Immature natural killer cell (primary cell): ENCODE measurements around the gene RASGEF1B. TPM values are rescaled to one million over a fixed set of nuclear protein-coding genes. Genes with fewer than 3 reads are reported as not detected.
"Not testable (repeated sequence)": the region's sequence is repeated elsewhere in the genome, so short reads cannot be mapped to it uniquely, and the experiment has no call there.

Experiments used
- DNase-seq, 3 donors: peaks; one replicate each; pipeline ENCODE4 v3.0.0; 2022; ENCODE audit warnings: mixed read lengths in 1 of 3
- H3K27ac Mint-ChIP-seq, 6 donors: one replicate each; pipeline ENCODE4 v1.8.0; 2020; ENCODE audit warnings: mixed read lengths in 6 of 6, mild to moderate bottlenecking in 5 of 6, inconsistent platforms in 4 of 6, moderate library complexity in 3 of 6
- H3K27me3 Mint-ChIP-seq, 3 donors: one replicate each; pipeline ENCODE4 v1.8.0; 2020 to 2021; ENCODE audit warnings: low read depth in 3 of 3, mild to moderate bottlenecking in 3 of 3, mixed read lengths in 3 of 3, moderate library complexity in 3 of 3, inconsistent platforms in 1 of 3
- H3K36me3 Mint-ChIP-seq, 3 donors: one replicate each; pipeline ENCODE4 v1.8.0; 2020; ENCODE audit warnings: mixed read lengths in 3 of 3, inconsistent platforms in 2 of 3, mild to moderate bottlenecking in 2 of 3
- H3K4me1 Mint-ChIP-seq, 2 donors: one replicate each; pipeline ENCODE4 v1.8.0; 2020; ENCODE audit warnings: inconsistent platforms in 2 of 2, mild to moderate bottlenecking in 2 of 2, mixed read lengths in 2 of 2, moderate library complexity in 1 of 2
- H3K4me3 Mint-ChIP-seq, 5 donors: one replicate each; pipeline ENCODE4 v1.8.0; 2020; ENCODE audit warnings: mild to moderate bottlenecking in 5 of 5, mixed read lengths in 5 of 5, inconsistent platforms in 3 of 5, moderate library complexity in 3 of 5
- H3K9me3 Mint-ChIP-seq, 6 donors: one replicate each; pipeline ENCODE4 v1.8.0; 2020; ENCODE audit warnings: mild to moderate bottlenecking in 6 of 6, mixed read lengths in 6 of 6, inconsistent platforms in 4 of 6, moderate library complexity in 3 of 6
- polyA plus RNA-seq, 3 donors: library from polyadenylated mRNA; unstranded; fragments of 300-500 nt; fragmentation: Illumina TruSeq; gene quantifications; one replicate each; pipeline ENCODE4 v1.2.3, GENCODE V29; 2021

The RASGEF1B gene
- polyA plus RNA-seq, 3 donors from 2014 or later = 5.9 to 11.2 (median 7.3) TPM

- peaks cover 3 to 7% (median 6%) of the 10 kb centered on the region in 3 donors for H3K36me3 Mint-ChIP-seq
- H3K4me3 Mint-ChIP-seq = peak overlapping the region; percentile 58 to 80 (median 77)
- peaks cover 0 to 6% (median 3%) of the 10 kb centered on the region in 6 donors for H3K9me3 Mint-ChIP-seq
- DNase-seq = peak; percentile 65 to 73 (median 69)
- peaks cover 49 to 64% of the 10 kb centered on the region in 2 donors for H3K4me1 Mint-ChIP-seq
- peaks cover 4 to 8% (median 4%) of the 10 kb centered on the region in 3 donors for H3K27me3 Mint-ChIP-seq
- H3K27ac Mint-ChIP-seq = peak overlapping the region; percentile 96 to 100 (median 98)
Observed at GRCh38 chr4:81490403-81491160, 18.9 kb upstream of the RASGEF1B start.

DNA sequence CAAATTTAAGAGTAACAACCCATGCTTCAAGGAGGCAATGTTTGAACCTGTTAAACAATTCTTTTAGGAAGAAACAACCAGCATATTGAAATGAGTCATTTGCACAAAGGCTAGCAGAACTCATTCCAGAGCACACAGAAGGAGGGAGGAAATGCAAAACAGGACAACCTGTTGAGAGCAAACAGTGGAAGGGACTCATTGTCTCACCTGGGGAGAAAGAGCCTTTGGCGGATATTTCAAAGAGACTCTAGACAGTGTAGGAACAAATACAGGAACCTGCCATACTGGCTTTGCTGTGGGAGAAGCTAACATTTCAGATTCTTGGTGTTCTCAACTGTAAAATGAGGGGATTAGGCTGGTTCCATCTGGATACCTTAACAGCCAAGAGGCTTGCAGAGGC is 14.8 kb upstream of the RASGEF1B start:
- peak overlapping the region in 2 of 6 donors; percentile 38 to 70 for H3K27ac Mint-ChIP-seq
- H3K36me3 Mint-ChIP-seq = peaks cover 0 to 3% (median 3%) of the 10 kb centered on the region in 3 donors
- peaks cover 0 to 4% (median 0%) of the 10 kb centered on the region in 3 donors for H3K27me3 Mint-ChIP-seq
- no peak overlapping the region for H3K4me3 Mint-ChIP-seq
- peaks cover 20 to 32% of the 10 kb centered on the region in 2 donors for H3K4me1 Mint-ChIP-seq
- peaks cover 0 to 3% (median 0%) of the 10 kb centered on the region in 6 donors for H3K9me3 Mint-ChIP-seq
- no peak for DNase-seq

DNA sequence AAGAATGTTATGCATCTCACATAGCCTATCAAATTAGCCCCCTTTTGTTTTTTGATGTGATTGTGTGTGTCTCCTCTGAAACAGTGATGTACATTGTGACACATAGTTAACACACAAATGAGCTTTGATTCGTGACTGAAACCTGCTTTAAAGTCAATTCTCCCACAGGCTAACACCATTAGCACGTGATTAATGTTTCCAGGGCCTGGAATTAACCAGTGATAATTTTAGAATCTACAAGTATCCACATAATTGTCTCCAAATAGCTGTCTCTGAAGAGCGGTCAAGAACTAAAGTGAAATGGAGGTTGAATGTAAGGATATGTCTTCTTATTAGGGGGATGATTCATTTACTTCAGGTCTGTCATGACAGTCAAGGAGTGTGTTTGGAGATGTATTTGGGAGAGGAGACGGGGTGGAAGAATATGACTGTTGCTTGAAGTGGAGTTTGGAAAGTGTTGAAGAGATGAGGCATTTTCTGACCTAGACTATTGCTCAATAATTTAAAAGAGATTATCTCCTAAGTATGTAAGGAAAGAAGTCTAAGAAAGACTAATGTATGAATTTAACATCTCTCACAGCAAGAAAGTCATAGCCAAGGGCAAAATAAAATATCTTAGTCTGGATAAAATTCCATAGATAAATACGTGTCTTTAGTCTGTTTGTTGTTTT is 13.7 kb upstream of the RASGEF1B start:
- peak overlapping the region in 1 of 6 donors; percentile 17 for H3K27ac Mint-ChIP-seq
- no peaks in the 10 kb centered on the region for H3K9me3 Mint-ChIP-seq
- H3K27me3 Mint-ChIP-seq = no peaks in the 10 kb centered on the region
- peaks cover 11 to 22% of the 10 kb centered on the region in 2 donors for H3K4me1 Mint-ChIP-seq
- no peak overlapping the region for H3K4me3 Mint-ChIP-seq
- no peak for DNase-seq
- peaks cover 0 to 3% (median 3%) of the 10 kb centered on the region in 3 donors for H3K36me3 Mint-ChIP-seq

- Mint-ChIP-seq H3K4me3 (no peak overlapping the region), H3K4me1 (peaks cover 6 to 7% of the 10 kb centered on the region in 2 donors), H3K27ac (peak overlapping the region in 3 of 6 donors; percentile 1 to 81 (median 47)), H3K27me3 (peaks cover 0 to 6% (median 0%) of the 10 kb centered on the region in 3 donors), H3K36me3 (no peaks in the 10 kb centered on the region), H3K9me3 (no peaks in the 10 kb centered on the region)
- no peak for DNase-seq
Observed at GRCh38 chr4:81482326-81482725, 10.6 kb upstream of the RASGEF1B start.

GRCh38 chr4:81481151-81481550 is 9.4 kb upstream of the RASGEF1B start:
- Mint-ChIP-seq H3K27me3 (peaks cover 0 to 6% (median 0%) of the 10 kb centered on the region in 3 donors), H3K36me3 (no peaks in the 10 kb centered on the region), H3K4me3 (no peak overlapping the region), H3K4me1 (peaks cover 6 to 7% of the 10 kb centered on the region in 2 donors), H3K27ac (no peak overlapping the region), H3K9me3 (no peaks in the 10 kb centered on the region)
- no peak for DNase-seq

GRCh38 chr4:81479573-81479972 is 7.9 kb upstream of the RASGEF1B start:
- H3K4me1 Mint-ChIP-seq, DNase-seq: not testable (repeated sequence)

DNA sequence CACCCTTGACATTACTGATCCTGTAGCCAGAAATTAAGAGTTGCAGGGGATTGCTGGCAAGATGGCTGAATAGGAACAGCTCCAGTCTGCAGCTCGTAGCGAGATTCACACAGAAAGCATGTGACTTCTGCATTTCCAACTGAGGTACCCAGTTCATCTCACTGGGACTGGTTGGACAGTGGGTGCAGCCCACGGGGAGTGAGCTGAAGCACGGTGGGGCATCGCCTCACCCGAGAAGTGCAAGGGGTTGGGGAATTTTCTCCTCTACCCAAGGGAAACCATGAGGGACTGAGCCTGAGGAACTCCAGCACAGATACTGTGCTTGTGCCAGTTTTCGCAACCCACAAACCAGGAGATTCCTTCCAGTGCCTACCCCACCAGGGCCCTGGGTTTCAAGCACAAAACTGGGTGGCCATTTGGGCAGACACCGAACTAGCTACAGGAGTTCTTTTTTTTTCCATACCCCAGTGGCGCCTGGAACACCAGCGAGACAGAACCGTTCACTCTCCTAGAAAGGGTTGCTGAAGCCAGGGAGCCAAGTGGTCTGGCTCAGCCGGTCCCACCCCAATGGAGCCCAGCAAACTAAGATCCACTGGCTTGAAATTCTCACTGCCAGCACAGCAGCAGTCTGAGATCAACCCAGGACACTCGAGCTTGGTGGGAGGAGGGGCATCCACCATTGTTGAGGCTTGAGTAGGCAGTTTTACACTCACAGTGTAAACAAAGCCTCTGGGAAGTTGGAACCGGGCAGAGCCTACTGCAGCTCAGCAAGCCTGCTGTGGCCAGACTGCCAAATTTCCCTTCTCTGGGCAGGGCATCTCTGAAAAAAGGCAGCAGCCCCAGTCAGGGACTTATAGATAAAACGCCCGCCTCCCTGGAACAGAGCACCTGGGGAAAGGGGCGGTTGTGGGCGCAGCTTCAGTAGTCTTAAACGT is 1.9 kb upstream of the RASGEF1B start:
- H3K4me3 Mint-ChIP-seq = peak overlapping the region in 2 of 5 donors; percentile 93 to 99
- peaks cover 32 to 38% of the 10 kb centered on the region in 2 donors for H3K4me1 Mint-ChIP-seq
- peak overlapping the region; percentile 98 to 100 (median 99) for H3K27ac Mint-ChIP-seq
- H3K36me3 Mint-ChIP-seq, DNase-seq, H3K9me3 Mint-ChIP-seq: not testable (repeated sequence)
- H3K27me3 Mint-ChIP-seq = peaks cover 10 to 24% (median 15%) of the 10 kb centered on the region in 3 donors

More at GRCh38 chr4:81479573-81479972, 7.9 kb upstream of the RASGEF1B start:
- not testable (repeated sequence) for H3K4me3 Mint-ChIP-seq, H3K27me3 Mint-ChIP-seq, H3K36me3 Mint-ChIP-seq, H3K9me3 Mint-ChIP-seq, H3K27ac Mint-ChIP-seq

DNA sequence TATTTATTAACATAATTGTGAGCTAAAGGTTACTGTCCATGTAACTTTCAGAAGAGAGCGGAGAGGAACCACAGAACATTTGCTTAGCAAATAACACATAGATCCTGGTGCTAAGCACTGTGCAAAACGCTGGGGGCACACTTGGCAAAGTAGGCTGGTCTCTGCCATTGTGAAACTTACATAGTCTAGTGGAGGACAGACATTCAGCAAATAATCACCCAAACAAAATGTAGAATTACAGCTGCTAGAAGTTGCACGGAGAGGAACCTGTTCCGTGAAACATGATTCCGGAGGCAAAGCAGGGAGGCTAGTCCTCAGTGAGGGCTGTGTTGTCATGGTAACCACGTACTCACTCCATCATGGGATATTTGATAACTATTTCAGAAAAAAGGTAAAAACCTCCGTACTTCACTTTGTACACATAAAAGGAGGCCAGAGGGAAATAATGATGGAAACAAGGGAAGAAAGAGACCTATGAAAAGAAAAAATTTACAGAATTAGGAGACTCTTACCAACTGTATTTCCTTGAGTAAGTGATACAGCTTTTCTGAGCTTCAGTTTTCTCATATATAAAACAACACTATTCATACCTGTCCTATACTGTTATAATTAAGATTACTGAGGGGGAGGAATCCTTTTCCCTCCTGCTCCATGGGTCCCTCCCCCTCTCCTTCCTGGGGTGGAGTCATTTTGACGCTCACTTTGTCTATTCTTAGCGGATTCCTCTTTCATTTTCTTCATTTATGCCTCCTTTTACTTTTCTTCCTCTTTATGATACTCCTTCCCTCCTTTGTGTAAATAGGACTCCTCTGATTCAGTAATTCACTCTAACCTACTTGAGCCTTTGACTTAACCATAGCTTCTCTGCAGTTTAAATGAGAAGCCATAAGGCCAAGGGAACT is 825 bp upstream of the RASGEF1B start:
- Mint-ChIP-seq H3K9me3 (no peaks in the 10 kb centered on the region), H3K27me3 (peaks cover 10 to 24% (median 10%) of the 10 kb centered on the region in 3 donors), H3K27ac (peak overlapping the region; percentile 98 to 100 (median 99)), H3K4me1 (peaks cover 32 to 43% of the 10 kb centered on the region in 2 donors), H3K36me3 (no peaks in the 10 kb centered on the region), H3K4me3 (peak overlapping the region; percentile 90 to 99 (median 96))
- DNase-seq = no peak

GRCh38 chr4:81471298-81471587 is 464 bp downstream of the RASGEF1B start:
- Mint-ChIP-seq H3K36me3 (no peaks in the 10 kb centered on the region), H3K27ac (peak overlapping the region; percentile 96 to 98 (median 96)), H3K4me3 (peak overlapping the region; percentile 90 to 99 (median 96)), H3K4me1 (peaks cover 34 to 47% of the 10 kb centered on the region in 2 donors), H3K9me3 (no peaks in the 10 kb centered on the region), H3K27me3 (peaks cover 10 to 24% (median 10%) of the 10 kb centered on the region in 3 donors)
- no peak for DNase-seq

GRCh38 chr4:81470456-81471297 is 1.0 kb downstream of the RASGEF1B start:
- Mint-ChIP-seq H3K27me3 (peaks cover 10 to 25% (median 10%) of the 10 kb centered on the region in 3 donors), H3K4me1 (peaks cover 34 to 47% of the 10 kb centered on the region in 2 donors), H3K4me3 (peak overlapping the region; percentile 90 to 99 (median 96)), H3K36me3 (no peaks in the 10 kb centered on the region), H3K27ac (peak overlapping the region; percentile 96 to 98 (median 96)), H3K9me3 (no peaks in the 10 kb centered on the region)
- DNase-seq = peak; percentile 46 to 47 (median 47)

DNA sequence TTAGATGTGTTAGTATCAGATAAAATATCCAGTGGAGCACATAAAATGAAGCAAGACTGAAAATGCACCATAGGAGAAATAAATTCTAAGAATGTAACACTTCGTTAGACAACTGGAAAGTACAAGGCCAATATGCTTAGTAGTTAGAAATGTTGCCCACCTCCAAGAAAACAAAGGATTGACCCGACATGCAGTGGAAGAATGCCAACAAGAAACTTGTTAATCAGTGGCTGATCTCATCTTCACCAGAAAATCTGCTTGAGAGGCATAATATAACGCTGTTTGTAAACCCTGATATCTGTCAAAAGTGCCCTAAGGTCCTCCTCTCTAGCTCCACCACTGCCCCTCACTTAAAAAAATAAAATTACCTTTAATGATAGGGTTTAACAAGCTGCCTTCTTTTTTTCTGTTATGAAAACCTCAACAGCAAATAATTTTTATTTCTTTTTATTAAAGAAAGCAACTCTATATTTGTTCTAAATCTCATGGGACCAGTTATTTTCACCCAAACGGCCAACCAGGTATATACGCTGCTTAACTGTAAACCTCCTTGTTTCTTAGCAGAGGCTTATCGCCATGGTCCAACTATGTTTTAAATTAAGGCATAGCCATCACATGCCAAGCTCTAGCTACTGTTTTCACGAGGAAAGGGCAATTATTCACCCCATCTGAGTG is 1.8 kb downstream of the RASGEF1B start:
- Mint-ChIP-seq H3K27me3 (peaks cover 10 to 21% (median 13%) of the 10 kb centered on the region in 3 donors), H3K4me3 (peak overlapping the region; percentile 90 to 99 (median 96)), H3K4me1 (peaks cover 34 to 47% of the 10 kb centered on the region in 2 donors), H3K36me3 (no peaks in the 10 kb centered on the region), H3K9me3 (no peaks in the 10 kb centered on the region), H3K27ac (peak overlapping the region; percentile 96 to 98 (median 96))
- no peak for DNase-seq
